ENCODE data around the gene HSD11B2.

The HSD11B2 gene

GRCh38 chr16:67457611-67458010 is 26.7 kb downstream of the HSD11B2 start:
- DNase-seq = no peak

GRCh38 chr16:67458121-67458641 is 27.3 kb downstream of the HSD11B2 start:
- no peak for DNase-seq

- no peak for DNase-seq
These were observed 28.3 kb downstream of the HSD11B2 start for GRCh38 chr16:67459066-67459860.

DNA sequence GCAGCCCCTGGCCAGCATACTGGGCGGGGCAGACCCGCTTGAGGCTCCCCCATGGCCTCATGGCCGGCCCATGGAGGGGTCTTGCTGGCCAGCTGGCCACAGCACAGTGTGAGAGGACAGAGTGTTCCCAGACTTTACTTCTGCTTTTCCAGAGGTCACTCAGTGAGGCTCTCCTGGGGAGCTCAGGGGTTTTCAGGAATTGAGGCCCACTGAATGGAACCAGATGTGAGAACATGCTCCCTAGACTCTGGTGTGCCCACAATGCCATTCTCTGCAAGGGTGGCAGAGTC is 28.9 kb downstream of the HSD11B2 start:
- DNase-seq = no peak

GRCh38 chr16:67460168-67460567 is 29.2 kb downstream of the HSD11B2 start:
- DNase-seq = no peak

GRCh38 chr16:67460961-67461360 is 30.0 kb downstream of the HSD11B2 start:
- no peak for DNase-seq

GRCh38 chr16:67461600-67462278 is 30.8 kb downstream of the HSD11B2 start:
- DNase-seq = no peak

- DNase-seq = no peak
These were observed 31.3 kb downstream of the HSD11B2 start for GRCh38 chr16:67462279-67462655.

- DNase-seq = no peak
These were observed 32.1 kb downstream of the HSD11B2 start for GRCh38 chr16:67463059-67463458.

DNA sequence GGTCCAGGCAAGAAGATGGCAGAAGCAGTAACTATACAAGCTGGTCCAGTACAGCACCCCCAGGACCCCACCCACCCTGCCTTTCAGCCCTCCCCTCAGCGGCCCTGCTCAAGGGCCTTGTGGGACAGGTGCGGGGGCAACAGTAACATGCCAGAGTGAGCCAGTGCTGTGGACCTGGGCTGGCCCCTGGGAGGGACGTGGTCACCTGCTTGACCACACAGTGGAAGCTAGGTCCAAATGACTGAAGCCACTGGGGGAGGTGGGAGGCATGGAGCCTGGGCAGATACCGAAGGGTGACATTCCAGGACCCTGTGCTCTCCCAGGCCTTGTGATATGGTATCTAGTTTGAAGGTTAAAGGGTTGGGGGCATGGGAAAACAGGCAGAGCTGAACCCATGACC is 32.8 kb downstream of the HSD11B2 start:
- DNase-seq = no peak

DNA sequence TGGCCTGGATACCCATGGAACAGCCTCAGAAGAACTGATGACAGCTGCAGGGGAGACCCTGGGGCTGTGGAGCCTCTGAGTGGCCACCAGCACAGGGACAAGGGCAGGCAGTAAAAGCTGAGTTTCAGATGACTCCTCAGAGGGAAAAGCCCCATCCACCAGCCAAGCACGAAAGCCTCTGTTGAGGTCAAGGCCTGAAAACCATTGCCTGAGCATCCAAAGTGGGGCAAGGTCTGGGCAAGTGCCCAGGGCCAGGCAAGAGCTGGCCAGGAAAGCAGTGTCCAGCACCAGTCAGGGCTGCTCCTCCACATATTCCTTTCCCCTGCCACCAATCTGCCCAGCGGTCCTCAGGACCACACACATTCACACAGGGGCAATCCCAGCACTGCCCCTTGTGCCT is 33.6 kb downstream of the HSD11B2 start:
- DNase-seq = no peak

DNA sequence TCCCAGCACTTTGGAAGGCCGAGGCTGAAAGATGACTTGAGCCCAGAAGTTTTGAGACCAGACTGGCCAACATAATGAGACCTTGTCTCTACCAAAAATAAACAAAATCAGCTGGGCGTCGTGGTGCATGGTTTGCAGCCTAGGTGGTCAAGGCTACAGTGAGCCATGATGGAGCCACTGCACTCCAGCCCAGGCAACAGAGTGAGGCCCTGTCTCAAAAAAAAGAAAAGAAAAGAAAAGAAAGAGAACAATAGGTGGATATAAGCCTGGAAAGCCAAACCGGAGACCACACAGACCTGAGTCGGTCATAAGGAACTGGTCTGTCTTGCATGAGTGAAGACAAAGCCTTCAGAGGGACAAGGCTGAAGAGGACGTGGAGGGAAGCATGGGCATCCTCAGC is 35.7 kb downstream of the HSD11B2 start:
- no peak for DNase-seq

DNA sequence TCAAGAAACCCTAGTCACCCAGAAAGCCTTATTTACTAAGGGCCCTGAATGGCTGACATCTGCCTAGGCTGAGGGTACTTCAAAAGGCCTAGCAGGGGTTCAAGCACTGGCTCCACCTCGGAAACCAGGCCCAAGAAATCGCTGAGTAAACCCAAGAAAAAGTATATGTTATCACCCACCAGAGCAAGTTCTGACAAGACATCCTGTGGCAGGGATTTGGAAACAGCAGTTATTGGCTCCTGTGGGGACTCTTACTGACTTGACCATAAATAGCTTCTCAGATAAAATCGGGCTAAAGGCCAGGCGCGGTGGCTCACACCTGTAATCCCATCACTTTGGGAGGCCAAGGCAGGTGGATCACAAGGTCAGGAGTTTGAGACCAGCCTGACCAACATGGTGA is 37.8 kb downstream of the HSD11B2 start:
- no peak for DNase-seq

- no peak for DNase-seq
These were observed 39.4 kb downstream of the HSD11B2 start for GRCh38 chr16:67470359-67470758.

- no peak for DNase-seq
These were observed 41.0 kb downstream of the HSD11B2 start for GRCh38 chr16:67471758-67472384.

GRCh38 chr16:67474551-67475455 is 43.9 kb downstream of the HSD11B2 start:
- no peak for DNase-seq

DNA sequence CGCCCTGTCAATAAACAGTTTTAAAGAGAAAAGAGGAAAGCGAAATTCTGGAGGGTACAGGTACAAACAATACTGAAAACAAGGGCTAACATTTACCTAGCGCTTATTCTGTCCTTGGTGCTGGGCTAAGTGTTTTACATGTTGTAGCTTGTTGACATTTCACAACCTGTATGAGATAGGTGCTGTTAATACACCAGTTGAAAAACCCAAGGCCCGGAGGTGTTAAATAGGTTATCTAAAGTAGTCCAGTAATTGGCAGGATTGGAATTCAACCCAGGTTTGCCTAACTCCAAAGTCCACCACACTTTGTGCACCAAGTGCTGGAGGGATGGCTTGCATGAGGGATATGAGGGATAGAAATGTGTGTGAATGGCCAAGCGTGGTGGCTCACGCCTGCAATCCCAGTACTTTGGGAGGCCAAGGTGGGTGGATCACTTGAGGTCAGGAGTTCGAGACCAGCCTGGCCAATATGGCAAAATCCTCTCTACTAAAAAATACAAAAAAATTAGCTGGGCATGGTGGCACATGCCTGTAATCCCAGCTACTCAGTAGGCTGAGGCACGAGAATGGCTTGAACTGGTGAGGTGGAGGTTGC is 47.1 kb downstream of the HSD11B2 start:
- DNase-seq = no peak

- peak; percentile 93 for DNase-seq
These were observed 50.1 kb downstream of the HSD11B2 start, which contains the start of gene ATP6V0D1 for GRCh38 chr16:67480833-67481560. TSS of gene ATP6V0D1 (minus strand) at chr16:67481157. CDS start at chr16:67481086, 71 bp downstream.

DNA sequence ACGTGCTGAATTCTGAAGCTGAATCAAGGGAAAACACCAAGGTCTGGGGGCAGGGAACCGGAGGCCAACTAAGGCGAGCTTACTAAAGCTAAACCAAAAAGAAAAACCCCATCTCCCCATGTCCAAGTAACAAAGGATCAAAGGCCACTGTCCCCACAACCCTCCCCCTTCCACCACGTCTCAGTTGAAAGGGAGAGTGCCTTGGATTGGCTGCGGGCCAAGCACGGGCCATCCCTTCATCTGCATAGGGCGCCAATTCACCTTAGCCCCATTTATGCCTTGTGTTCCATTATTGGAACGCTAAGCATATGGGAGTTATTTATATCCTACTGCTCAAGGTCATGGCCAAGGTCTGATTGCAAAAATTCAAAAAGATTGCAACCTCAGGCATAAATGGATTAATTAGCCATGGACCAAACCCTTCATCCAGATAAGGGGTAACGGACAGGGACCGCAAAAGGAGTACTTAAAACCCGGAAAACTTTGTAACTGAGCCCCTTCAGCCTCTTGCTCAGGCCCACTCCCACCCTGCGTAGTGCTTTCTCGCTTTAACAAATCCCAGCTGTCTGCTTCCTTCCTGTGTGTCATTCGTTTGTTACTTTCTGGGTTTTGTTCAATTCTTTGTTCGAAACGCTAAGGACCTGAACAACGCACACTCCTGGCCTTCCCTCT is 50.8 kb downstream of the HSD11B2 start:
- DNase-seq = no peak

DNA sequence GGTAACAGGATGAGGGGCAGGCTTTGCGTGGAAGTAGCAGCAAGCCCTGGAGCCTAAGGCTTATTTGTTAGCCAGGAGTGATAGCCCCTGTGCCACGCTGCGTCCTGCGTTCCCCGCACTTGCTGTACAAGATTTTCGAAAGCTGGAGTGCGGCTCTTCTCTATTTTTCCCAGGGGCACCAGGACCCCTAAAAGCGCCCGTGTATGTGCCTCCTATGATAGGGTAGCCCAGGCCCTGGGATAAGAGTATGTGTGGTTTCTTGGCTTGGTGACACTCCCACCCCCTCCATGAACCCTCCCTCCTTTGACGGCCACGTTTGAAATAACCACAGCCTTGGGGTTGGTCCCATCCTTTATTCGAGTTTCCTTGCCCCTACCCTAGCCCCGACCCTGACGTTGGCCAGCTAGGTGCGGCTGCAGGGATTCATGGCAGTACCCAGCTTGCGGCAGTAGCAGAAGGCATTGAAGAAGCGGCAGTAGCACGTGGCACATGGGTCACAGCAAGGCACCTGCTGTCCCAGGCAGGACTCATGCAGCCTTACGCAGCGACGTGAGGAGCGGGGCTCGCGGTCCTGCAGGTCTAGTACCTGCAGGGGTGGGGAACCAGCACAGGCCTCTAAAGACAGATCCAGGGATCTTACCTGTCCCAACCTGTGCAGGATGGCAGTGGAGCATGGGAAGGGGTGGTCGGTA is 51.5 kb downstream of the HSD11B2 start:
- DNase-seq = no peak

DNA sequence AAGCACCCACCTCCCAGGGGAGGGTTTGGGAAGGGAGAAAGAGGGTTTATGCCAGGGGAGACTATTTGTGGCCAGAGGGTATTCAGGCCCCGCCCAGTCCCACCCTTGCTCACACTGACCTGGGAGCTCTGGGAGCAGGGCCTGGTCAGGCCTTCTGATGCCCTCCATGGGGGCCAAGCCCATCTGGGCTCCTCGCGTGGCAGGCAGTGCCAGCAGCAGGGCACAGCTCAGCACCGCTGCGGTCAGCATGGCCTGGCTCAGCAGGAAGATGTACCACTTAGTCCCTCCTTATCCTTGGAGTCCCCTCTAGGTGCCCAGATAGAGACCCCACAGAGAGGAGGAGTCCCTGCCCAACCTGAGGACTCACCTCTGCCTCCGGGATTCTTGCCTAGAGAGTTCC is 52.2 kb downstream of the HSD11B2 start, which contains the start of gene AGRP:
TSS of gene AGRP (minus strand) at position 398 of the 400 bp plus-strand sequence. CDS start at position 249, 149 bp downstream.
- no peak for DNase-seq
